HG02798 (cell line): Measurements from ENCODE around the gene MAD1L1.

Experiments used
- ATAC-seq: cut with Tn5 transposase; IDR thresholded peaks from one replicate; pipeline ENCODE4 v1.9.1; 2021; ENCODE audit warnings: mild to moderate bottlenecking; ENCODE audit not compliant: unreplicated experiment, poor library complexity

Gene MAD1L1

DNA sequence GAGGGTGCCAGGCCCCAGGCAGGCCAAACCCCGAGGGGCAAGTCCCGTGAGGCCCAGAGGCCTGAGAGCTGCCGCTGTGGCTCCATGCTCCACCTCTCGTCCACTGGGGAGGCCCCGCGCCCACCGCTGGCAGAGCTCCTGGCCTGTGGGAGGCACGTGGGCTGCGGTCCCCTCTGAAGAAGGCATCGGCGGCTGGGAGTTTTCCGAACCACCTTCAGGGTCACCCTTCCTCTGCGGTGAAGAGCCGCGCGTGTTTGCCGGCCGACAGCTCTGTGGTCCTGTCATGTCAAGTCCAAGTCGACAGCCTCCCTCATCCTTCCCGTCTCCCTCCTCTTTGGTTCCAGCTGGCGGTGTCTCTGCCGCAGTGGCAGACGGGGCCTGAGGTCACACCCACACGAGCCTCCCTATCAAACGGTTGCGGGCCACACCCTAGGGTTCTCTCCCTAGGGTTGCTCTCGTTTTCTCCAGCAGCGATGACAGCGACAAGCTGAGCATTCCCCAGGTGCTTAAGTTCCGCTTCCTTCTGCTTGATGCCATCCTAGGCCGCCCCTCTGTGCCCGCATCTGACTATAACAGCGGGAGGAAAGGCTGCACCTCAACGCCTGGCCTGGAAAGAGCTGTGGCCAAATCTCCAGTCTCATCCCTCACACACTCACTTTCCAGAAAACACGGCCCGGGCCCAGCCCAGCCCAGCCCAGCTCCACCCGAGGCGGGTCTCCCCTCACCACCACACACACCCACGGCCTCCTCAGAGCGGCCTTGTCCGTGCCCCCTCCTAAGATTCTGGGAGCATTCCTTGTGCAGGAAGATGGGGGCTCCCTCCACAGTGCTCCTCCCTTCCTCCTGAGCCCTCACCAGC, 377.6 kb downstream of the MAD1L1 start:
- no peak for ATAC-seq

DNA sequence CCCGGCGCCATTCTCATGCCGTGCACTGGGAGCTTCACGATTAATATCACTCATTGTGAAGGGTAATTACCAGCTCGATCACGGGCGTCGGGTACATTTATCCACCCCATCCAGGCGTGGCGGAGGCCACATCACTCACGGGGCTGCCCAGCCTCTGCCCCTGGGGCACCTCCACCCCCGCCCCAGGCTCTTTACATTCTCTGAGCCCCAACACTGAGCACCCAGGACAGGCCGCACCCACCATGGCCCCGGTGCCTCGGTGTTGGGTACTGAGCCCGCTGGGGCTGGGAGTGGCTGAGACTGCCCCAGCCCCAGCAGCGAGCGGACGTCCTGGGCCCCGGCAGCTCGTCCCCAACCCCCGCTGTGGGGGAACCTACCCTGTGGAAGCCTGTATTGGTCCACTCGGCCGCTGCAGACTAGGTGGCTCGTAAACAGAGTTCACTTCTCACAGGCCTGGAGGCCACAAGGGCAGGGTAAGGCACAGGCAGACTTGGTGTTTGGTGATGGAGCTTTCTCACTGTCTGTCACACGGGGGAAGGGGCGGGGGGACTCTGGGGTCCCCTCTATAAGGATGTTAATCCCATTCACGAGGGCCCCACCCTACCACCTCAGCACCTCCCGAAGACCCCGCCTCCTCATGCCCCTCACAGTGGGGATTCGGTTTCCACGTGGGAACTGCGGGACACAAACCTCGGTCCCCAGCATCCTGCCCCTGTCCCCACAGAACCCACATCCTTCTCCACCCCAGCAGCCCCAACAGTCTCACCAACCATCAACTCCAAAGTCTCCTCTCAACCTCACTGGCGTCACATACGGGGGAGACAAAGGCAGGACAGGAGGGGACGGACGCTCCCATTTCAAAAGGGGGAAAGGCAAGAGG, 378.5 kb downstream of the MAD1L1 start:
- ATAC-seq: no peak

DNA sequence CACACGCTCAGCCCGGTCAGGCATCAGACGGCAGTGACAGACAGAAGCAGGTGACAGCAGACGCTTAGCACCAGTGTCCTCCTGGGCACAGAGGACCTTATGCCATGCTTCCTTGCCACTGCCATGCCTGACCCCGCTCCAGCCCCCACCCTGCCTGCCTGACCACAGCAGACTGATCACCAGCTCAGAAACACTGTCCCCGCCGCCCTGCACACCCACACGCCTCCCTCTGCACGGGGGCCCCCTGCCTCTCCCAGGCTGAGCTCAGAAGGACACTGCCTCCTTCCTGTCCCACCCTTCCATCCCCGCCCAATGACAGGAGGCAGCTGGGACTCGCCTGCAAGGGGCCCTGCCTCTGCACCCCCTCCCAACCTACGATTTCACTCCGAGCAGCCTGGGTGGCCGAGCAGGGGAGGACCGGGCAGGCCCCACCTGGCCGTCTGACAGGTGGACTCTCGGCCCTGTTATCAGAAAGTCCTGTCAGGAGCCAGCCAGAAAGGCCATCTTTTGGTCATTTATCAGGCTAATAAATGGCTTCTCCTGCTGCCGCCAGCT, 379.2 kb downstream of the MAD1L1 start:
- ATAC-seq: no peak

DNA sequence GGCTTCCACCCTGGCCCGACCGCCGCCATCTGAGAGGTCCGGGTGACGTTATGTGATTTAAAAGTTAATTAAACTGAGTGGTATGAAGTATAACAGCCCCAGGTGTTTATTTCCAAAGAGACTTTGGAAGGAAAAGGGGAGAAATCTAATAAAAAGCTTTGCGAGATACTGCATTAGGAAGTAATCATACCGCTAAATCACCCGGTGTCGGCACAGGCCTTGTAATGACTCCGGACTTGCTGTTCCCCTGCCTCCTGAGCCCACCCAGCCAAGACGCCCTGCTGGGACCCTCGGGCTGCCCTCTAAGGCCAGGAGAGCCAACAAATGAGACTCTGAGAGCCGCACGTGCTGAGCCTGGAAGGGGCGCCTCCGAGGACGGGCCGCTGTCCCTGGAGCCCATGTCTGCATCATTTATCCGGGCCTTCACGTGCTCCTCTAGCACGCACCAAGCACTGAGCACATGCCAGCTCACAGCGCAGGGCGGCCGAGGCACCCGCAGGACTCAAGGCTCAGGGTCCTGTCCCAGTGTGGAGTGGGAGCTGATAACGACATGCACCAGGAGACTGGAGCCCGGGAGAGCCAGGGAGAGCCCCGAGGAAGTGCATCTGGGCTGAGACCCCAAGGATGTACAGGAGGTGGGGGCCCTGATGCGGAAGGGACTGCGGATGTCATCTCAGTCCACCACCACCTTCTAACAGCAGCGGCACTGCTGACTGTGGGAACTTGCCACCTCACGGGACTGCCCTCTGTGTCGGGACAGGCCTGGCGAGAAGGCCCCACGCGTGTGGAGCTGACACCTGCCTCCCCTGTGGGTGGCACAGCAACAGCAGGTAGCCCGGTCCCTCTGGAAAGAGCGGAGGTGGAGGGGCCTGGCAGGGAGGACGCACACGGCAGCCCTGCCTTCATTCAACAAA, 380.0 kb downstream of the MAD1L1 start:
- ATAC-seq: no peak

DNA sequence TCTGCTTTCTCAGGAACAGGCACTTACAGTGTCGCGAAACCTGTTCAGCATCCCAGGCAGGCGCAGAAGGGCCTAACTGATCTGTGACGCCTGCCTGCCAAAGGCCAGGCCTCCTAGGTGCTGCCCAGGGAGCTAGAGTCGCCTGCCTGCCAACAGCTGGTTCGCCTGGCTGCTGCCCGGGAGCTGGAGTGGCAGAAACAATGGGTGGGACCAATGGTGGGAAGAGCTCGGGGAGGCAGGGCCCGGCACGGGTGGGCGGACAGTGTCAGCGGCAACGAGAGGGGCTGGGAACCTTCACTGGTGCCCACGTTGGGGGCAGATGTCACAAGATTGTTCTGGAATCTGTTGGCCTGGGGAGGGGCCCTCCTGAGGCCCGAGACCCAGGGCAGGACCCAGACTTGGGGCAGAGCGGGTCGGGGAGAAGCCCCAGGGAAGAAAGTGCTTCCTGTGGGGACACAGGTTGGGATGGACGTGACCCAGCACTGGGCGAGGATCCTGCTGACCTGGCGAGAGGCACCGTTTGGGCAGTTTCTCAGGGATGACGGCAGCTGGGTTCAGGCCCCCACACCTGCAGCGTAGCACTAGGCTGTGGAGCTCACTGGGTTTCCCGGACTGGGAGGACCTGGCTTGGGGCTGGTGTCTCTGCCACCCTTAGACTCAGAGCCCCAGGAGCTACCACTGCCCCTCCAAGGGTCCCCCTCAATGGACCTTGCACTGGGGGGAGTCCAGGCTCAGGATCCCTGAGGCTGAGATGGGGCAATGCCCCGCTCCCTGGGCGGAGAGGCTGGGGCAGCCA, 380.8 kb downstream of the MAD1L1 start:
- no peak for ATAC-seq

DNA sequence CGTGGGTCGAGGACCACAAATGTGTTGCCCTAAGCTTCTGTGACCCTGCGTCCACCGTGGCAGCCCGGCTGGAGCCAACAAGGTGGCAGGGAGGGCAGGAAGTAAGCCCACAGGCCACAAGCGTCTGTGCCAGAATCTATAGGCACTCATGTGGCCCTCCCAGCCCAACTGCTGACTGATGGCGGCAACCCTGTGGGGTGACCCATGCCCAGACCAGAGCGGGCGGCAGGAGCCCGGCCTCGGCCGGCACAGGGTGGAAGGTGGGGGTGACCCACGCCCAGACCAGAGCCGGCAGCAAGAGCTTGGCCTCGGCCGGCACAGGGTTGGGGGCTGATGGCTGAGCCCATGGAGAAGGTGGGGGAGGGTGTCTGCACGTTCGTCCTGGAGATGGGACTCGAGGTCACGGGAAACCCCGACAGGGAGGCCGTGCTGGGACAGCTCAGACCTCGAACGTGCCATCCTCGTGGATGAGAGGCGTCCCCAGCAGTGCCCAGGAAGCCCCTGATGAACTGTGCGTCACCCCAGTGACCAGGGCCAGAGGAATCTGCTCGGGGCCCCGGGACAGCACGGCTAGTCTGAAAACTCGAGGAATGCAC, 381.7 kb downstream of the MAD1L1 start:
- ATAC-seq: no peak

DNA sequence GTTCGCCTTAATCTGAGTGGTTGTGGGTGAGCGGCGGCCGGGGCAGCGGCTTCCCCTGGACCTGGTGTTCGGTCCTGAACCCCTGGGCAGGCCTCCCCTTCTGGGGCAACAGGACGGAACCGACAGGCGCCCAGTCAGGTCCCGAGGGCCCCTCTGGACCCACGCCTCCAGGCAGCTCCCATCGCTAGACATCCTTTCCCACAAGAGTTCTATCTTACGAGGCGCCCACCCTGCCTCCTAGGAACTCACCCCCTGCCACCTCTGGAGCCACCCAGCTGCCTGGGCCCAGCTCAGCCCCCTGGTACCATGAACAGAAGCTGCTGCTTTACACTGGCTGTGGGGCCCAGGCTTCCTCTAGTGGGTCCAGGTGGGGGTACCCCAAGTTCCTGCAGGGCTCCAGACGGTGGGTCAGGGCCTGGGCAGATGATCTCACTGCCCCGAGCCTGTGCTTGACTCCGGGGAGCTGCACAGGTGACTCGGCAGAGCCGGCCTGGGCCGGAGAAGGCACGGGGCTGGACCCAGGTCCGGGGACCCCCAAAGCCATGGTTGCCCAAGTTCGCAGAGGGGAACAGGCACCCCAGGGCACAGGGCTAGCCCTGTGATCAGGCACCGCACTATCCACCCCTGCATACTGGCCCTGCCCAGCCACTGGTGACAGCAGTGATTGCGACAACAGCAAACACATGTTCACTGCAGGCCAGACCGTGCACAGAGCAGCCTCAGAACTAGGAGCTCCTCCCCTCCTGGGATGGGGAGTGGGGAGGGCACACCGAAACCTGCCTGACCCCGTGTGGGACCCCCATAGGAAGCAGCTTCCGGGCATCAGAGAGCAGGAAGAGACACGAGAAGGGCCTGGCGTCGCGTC, 382.4 kb downstream of the MAD1L1 start:
- ATAC-seq: no peak

DNA sequence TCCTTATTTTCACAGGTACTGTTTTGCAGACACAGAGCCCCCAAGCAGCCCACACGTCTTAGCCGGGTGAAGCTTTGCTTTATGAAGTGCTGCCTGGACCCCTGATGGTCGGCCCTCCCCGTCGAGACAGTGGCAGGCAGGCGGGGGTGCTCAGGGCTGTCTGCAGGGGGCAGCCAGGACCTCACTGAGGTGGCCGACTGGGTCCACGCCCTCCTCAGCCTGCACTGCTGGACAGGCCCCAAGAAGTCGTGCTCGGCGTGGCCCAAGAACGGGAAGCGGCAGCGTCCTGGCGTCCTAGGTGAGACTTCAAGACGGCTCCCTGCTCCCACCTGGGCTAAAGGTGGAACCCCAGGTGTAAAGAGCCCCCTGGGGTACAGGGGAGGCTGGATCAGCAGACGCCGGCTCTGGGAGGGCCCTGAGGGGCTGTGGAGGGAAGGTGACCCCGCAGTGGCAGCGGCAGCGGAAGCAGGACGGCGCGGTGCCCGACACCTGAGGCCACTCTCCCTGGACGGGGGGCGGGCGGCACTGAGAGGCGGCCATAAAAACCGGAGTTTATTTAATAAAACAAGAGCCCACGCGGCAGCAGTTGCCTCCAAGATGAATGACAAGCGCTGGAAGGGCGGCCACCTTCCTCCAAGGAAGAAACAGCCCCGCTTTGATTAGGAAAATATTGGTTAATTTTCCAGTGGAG, 383.2 kb downstream of the MAD1L1 start:
- no peak for ATAC-seq

DNA sequence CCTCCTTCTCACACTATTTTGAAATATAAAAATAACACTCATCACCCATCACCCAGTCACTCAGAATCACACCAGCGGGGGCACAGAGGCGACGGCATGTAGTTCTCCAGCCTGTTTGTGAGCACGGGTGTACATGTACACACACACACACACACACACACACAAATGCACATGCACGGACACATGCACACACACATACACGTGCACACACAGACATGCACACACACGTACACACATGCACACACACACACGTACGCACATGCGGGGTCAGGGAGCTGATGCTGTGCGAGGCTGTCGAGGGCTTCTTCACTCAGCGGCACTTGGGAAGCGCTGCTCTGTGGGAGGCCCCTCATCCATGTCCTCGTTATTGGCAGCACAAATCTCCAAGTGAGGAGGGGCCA, 383.8 kb downstream of the MAD1L1 start:
- ATAC-seq: no peak

DNA sequence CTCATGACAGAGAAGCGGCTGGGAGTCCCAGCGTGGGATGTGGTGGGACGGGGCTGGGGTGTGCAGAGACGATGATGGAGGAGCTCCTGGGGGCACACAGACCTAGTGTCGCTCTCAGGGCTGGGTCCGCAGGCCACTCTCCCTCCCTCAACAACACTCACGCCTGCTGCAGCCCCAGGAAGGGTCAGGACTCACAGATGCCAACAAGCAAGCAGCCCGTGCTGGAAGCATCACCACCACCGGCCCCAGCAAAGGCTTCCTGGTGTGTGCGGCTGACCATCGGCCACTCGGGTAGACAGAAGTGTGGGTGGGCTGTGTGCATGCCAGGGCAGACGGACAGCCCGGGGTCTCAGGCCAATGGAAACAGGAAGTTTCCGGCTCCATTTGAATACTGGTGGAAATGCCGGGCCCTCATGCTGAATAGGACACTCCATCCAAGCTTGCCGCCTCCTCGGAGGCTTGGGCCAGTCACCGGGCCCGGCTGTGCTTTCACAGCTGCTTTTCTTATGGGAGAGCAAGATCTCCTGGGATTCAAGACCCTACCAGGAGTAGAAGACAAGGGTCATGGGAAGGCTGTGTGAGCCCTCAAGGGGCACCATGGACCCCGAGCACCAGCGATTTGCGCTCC, 384.6 kb downstream of the MAD1L1 start:
- ATAC-seq: no peak

DNA sequence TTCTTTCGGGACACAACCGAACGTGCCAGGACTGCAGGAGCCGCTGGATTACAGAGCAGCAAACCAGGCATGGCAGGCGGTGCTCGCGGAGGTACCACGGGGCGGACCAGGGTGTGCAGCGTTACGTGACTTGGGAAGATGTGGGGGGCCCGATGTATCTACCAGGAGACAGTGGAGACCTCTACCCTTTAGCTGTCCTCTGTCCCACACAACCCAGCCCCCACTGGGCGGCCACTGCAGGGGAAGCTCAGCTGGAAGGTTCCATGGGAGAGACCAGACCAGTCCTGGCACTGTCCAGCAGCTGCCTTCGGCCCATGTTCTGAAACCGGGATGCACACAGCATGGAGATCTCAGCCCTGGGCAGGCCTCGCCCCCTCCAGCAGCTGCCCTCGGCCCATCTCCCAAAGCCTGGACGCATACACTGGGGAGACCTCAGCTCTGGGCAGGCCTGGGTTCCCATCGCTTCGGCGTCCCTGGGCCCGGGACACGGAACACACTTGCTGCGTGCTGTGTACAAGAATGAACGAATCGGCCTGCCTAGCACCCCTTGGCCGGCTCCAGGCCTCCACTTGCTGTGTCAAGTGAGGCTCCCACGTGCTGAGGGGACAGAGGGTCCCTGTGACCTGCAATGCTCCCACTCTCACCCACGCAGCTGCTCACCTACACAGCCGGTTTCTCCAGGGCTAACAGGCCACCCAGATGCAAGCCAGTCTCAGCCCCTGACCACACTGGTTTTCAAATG, 385.3 kb downstream of the MAD1L1 start:
- ATAC-seq: no peak

DNA sequence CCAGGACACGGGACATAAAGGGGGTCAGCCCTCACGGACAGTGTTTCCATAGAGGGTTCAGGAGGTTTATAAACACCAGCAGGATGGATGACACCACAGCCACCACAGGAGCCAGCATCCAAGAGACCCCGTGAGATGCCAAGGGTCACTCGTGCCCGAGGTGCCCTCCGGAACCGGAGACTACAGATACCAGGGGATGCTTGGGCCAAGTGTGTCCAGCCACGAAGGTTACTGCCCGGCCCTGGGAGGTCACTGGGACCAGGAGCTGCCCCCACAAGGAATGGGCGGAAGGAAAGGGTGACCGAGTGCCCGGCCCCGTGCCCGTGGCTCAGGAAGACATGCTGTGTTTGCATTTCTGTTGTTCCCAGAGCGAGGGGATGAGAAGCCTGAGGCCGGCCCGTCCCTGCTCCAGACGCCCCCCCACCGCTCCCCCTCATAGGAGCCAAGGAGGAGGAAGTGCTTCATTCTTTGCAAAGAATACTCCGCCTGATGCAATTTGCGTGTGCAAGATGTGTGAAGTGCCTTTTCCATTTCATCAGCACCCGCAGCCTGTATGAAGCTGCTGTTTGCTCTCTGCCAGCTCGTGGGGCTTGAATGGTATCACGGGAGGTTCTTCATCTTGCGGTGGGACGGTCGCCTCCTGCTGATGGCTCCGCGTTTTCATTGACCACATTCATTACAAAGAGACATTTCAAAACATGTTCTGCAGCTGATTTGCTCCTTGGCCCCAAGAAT, 386.2 kb downstream of the MAD1L1 start:
- ATAC-seq: no peak

DNA sequence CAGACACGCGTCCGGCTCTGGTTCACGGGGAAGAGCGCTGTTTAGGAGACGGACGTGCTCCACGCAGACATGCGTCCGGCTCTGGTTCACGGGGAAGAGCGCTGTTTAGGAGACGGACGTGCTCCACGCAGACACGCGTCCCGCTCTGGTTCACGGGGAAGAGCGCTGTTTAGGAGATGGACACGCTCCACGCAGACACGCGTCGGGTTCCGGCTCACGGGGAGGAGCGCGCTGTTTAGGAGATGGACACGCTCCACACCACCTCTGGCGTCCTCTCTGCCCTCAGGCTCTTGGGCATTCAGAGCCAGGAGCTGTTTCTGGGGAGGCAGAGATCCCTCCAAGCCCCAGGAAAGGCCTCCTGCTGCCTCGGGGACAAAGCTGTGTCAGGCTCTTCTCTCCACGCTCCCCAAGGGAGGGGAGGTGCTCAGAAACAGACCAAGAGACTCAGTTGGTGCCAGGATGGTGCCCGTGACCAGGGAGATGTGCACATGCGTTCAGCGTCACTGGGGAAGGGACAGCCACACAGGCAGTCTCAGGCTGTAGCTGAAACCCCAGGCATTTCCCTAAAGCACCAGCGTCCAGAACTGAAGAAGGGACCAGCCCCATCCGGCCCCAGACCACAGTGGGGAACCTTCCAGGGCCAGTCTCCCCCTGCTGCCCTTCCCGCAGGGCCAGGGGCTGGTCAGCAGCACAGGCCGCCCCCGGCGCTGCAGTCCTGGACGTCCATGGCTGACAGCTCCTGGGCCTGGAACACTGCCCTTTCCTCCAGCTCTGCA, 387.0 kb downstream of the MAD1L1 start:
- no peak for ATAC-seq

DNA sequence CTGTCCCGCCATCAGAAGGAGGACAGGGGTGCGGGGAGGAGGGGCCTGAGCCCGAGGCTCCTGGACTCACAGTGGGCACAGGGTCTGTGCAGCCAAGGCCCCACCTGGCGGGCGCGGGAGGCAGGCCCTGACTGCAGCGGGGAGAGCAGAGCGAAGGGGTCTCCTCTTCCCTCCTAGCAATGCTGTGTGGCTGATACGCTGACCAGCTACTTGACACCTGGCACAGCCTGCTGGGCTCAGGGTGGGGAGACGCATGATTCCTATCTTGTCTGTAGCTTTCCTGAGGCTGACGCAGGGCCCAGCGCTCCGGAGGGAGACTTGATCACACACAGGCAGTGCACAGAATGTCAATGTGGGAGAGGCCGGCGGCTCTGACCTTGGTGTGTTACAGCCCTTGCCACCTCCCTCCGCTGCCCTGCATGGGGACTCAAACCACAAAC, 387.8 kb downstream of the MAD1L1 start:
- ATAC-seq: no peak
